ENCODE data around the gene ANKRD6.

ANKRD6 gene

DNA sequence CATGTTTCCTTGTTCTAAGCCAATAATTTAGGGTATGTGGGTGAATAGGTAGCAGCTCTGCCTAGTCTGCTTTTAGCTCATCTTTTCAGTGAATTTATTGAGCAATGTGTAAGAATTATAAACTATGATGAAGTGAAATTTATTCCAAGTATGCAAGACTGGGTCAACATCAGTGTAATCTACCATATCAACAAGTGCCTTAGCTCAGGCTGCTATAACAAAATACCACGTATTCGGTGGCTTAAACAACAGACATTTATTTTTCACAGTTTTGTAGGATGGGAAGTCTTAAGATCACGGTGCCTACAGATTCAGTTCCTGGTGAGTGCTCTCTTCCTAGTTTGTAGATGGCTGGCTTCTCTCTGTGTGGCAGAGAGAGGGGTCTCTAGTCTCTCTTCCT, 151.6 kb downstream of the ANKRD6 start:
- DNase-seq (ENCODE audit: low read depth) = no peak
- no peak for TF ChIP-seq CTCF (IDR thresholded peaks at IDR 0.05; ENCODE audit: low read length, missing control alignments)
- no peak overlapping the region for H3K4me3 ChIP-seq (replicated peaks; ENCODE audit: low read depth, low read length)

- peak; percentile 13 for DNase-seq (ENCODE audit: low read depth)
- TF ChIP-seq CTCF (IDR thresholded peaks at IDR 0.05; ENCODE audit: low read length, missing control alignments) = no peak
- H3K4me3 ChIP-seq (replicated peaks; ENCODE audit: low read depth, low read length) = no peak overlapping the region
These were observed 152.2 kb downstream of the ANKRD6 start for GRCh38 chr6:89585154-89585553.

- no peak overlapping the region for H3K4me3 ChIP-seq (replicated peaks; ENCODE audit: low read depth, low read length)
- DNase-seq (ENCODE audit: low read depth) = no peak
- no peak for TF ChIP-seq CTCF (IDR thresholded peaks at IDR 0.05; ENCODE audit: low read length, missing control alignments)
These were observed 156.5 kb downstream of the ANKRD6 start for GRCh38 chr6:89589297-89590025.

DNA sequence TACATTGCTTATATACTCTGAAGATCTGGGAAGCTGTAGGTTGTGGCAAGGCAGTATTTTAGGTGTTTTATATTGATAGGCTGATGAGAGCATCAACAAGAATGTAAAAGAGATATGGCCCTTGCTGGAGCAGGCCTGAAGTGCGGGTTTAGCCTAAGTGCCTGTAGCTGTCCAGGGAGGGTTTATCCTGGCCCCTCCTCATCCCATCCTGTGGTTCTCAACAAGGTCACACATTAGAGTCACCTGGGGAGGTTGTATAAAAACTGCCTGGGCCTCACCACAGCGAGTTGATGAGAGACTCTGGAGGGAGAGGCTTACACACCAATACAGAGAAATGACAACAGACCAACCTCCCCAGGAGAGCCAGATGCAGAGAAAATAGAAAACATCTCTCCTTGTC, 157.2 kb downstream of the ANKRD6 start:
- no peak for DNase-seq (ENCODE audit: low read depth)
- TF ChIP-seq CTCF (IDR thresholded peaks at IDR 0.05; ENCODE audit: low read length, missing control alignments) = no peak
- H3K4me3 ChIP-seq (replicated peaks; ENCODE audit: low read depth, low read length) = no peak overlapping the region

GRCh38 chr6:89591745-89592144, 158.8 kb downstream of the ANKRD6 start:
- no peak overlapping the region for H3K4me3 ChIP-seq (replicated peaks; ENCODE audit: low read depth, low read length)
- no peak for DNase-seq (ENCODE audit: low read depth)

GRCh38 chr6:89596056-89596455, 163.1 kb downstream of the ANKRD6 start:
- TF ChIP-seq CTCF (IDR thresholded peaks at IDR 0.05; ENCODE audit: low read length, missing control alignments) = no peak
- H3K4me3 ChIP-seq (replicated peaks; ENCODE audit: low read depth, low read length) = no peak overlapping the region
- no peak for DNase-seq (ENCODE audit: low read depth)

More at GRCh38 chr6:89591745-89592144, 158.8 kb downstream of the ANKRD6 start:
- TF ChIP-seq CTCF (IDR thresholded peaks at IDR 0.05; ENCODE audit: low read length, missing control alignments) = no peak

GRCh38 chr6:89596484-89596883, 163.5 kb downstream of the ANKRD6 start:
- no peak for DNase-seq (ENCODE audit: low read depth)
- no peak overlapping the region for H3K4me3 ChIP-seq (replicated peaks; ENCODE audit: low read depth, low read length)
- TF ChIP-seq CTCF (IDR thresholded peaks at IDR 0.05; ENCODE audit: low read length, missing control alignments) = no peak

Data from fibroblast of pulmonary artery (primary cell).